ENCODE results near the gene PADI3. TPM values are rescaled to one million over a fixed set of nuclear protein-coding genes. Genes with fewer than 3 reads are reported as not detected.

Gene PADI3
- total and polyA plus RNA-seq, 2 donors (not counting 3 experiments of a cell fraction or from before 2014, with no cell fraction given): not detected

DNA sequence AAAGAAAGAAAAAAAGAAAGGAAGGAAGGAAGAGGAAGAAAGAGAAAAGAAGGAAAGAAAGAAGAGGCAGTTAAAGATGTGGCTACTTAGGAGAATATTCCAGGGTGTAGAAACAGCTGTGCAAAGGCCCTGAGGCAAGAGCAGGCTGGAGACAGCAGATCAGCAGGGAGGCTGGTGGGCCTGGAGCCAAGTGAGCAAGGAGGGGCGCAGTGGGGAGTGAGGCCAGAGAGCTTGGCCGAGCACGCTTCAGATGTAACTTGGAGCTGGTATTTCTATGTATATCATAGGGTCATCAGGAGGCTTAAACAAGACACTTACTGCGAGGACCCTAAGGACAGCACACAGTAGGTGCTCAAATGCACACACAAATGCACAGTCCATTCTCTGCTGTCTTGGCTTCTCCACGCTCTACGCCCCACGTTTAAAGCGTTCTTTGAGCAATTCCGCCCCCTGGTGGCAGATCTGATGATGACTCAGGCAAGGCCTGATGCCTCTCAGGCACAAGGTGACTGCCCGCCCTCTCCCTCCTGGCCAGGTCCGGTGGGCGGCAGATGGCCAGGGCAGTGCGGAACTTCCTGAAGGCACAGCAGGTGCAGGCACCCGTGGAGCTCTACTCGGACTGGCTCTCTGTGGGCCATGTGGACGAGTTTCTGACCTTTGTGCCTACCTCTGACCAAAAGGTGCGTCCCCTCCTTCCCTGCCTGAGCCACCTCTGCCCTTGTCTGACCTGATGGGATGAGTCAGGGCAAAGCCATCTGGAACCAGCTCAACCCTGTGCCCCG is 11.9 kb upstream of the PADI3 start:
- Histone ChIP-seq H3K9me3 (replicated peaks; ENCODE audit: control insufficient read depth, insufficient read depth, low read length) (no peaks in the 10 kb centered on the region), H3K4me1 (ENCODE audit: control insufficient read depth, extremely low read depth, insufficient read depth, low read length) (peaks cover 18% of the 10 kb centered on the region), H3K9me1 (replicated peaks; ENCODE audit: control insufficient read depth, extremely low read depth, insufficient read depth, low read length) (no peaks in the 10 kb centered on the region), H3K79me2 (ENCODE audit: control insufficient read depth, insufficient read depth, low read length) (no peaks in the 10 kb centered on the region), H3K9ac (replicated peaks; ENCODE audit: extremely low read depth, insufficient read depth, low read length) (no peak overlapping the region), H3K27me3 (ENCODE audit: control insufficient read depth in 2 of 2, insufficient read depth in 2 of 2, low read length in 2 of 2) (peaks cover 3% of the 10 kb centered on the region in 2 experiments), H4K20me1 (replicated peaks; ENCODE audit: control insufficient read depth, extremely low read depth, insufficient read depth, low read length) (no peaks in the 10 kb centered on the region), H3K36me3 (ENCODE audit: control insufficient read depth in 2 of 2, extremely low read depth in 1 of 2, insufficient read depth in 2 of 2, low read length in 2 of 2) (no peaks in the 10 kb centered on the region), H3K27ac (ENCODE audit: insufficient read depth, low read depth, low read length) (no peak overlapping the region), H3K4me3 (replicated peaks in 1 of 3; ENCODE audit: insufficient read depth in 1 of 3, low read depth in 1 of 3, low read length in 3 of 3) (no peak overlapping the region), H3K4me2 (ENCODE audit: insufficient read depth, low read length) (no peak overlapping the region), H2AFZ (ENCODE audit: low read depth, low read length) (no peak overlapping the region)
- FAIRE-seq: peak; percentile 93
- intact Hi-C loops (cut with micrococcal nuclease) (loop anchor here (1.0 to 10.0 kb wide), 6 partner anchors 37 to 285 kb away; no protein-coding TSS in a partner anchor), dilution Hi-C loops (cut with MboI; ENCODE audit: extremely low pct_ligation_motif_present, low sequenced_read_pairs) (no loop called here)
- CTCF ChIA-PET: interaction anchor here (0.6 to 8.7 kb wide), 11 partner anchors 9 to 180 kb away, joined by 3 to 261 read pairs (median 3); partner anchors contain the start of gene PADI3
- TF ChIP-seq, protein P1, sequence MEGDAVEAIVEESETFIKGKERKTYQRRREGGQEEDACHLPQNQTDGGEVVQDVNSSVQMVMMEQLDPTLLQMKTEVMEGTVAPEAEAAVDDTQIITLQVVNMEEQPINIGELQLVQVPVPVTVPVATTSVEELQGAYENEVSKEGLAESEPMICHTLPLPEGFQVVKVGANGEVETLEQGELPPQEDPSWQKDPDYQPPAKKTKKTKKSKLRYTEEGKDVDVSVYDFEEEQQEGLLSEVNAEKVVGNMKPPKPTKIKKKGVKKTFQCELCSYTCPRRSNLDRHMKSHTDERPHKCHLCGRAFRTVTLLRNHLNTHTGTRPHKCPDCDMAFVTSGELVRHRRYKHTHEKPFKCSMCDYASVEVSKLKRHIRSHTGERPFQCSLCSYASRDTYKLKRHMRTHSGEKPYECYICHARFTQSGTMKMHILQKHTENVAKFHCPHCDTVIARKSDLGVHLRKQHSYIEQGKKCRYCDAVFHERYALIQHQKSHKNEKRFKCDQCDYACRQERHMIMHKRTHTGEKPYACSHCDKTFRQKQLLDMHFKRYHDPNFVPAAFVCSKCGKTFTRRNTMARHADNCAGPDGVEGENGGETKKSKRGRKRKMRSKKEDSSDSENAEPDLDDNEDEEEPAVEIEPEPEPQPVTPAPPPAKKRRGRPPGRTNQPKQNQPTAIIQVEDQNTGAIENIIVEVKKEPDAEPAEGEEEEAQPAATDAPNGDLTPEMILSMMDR (IDR thresholded peaks at IDR 0.05; ENCODE audit: extremely low read depth in 1 of 2, insufficient read depth in 1 of 2, low read depth in 1 of 2, low read length in 2 of 2): peak; percentile 78 to 86
- no peak for TF ChIP-seq FOS (IDR thresholded peaks at IDR 0.05; ENCODE audit: borderline replicate concordance, insufficient read depth, low read length)
- no peak for TF ChIP-seq MYC (IDR thresholded peaks at IDR 0.05; ENCODE audit: low read depth, low read length)
- TF ChIP-seq POLR2AphosphoS5 (IDR thresholded peaks at IDR 0.05; ENCODE audit: insufficient read depth, low read depth, low read length): no peak
- TF ChIP-seq GATA2 (IDR thresholded peaks at IDR 0.05; ENCODE audit: insufficient read depth, insufficient read length, low read depth, low read length): no peak
- no peak for TF ChIP-seq POLR2A (IDR thresholded peaks at IDR 0.05; ENCODE audit: low read depth, low read length)
- TF ChIP-seq JUN (IDR thresholded peaks at IDR 0.05; ENCODE audit: borderline replicate concordance, insufficient read depth, insufficient read length, low read depth): no peak
- peak; percentile 77 for DNase-seq (ENCODE audit: low read depth, low spot score)
- BruUV-seq (replicated peaks): no TSS peak
- POLR2A ChIA-PET: no interaction called here

Data from endothelial cell of umbilical vein (primary cell).